K562 (cell line): ENCODE measurements around the gene RTN4. TPM values are rescaled to one million over a fixed set of nuclear protein-coding genes. Genes with fewer than 3 reads are reported as not detected.

Experiments
- ATAC-seq: fragments of 200-7000 bp; cut with Tn5 transposase; 3 replicates; pipeline ENCODE4 v1.9.1; 2020; ENCODE audit warnings: moderate library complexity
- BruUV-seq: library from RNA; stranded (reverse); fragments of 400-500 nt; replicated peaks from 2 replicates; lab custom pipeline; 2021; lab: Mats Ljungman, UMichigan
- CTCF ChIA-PET: fragments of 300-600 bp; formaldehyde crosslinking; extraction: SDS; loops from one replicate; lab custom pipeline; 2021; ENCODE audit warnings: low intra/inter-chr PET ratio; lab: Yijun Ruan, JAX
- POLR2A ChIA-PET: fragments of 300-600, 350-650 bp; sonication (Branson Sonifier 250); formaldehyde crosslinking; extraction: SDS; loops from one replicate; lab custom pipeline; 2021; ENCODE audit warnings: antibody characterized with exemption, inconsistent platforms; lab: Yijun Ruan, JAX
- DNase-seq, 4 experiments: peaks; one replicate each; pipeline versions ENCODE4 v3.0.0 to v3.0.0-alpha.2; 2011 to 2018; ENCODE audit warnings: low spot score in 3 of 4, mixed read lengths in 3 of 4; ENCODE audit errors: extremely low read depth in 1 of 4
- FAIRE-seq: peaks from 2 replicates; lab custom pipeline; 2011; peaks lifted over from hg19 to GRCh38; lab: Jason Lieb, UNC
- H2AFZ ChIP-seq: 2 replicates; pipeline ENCODE4 v1.6.0; 2011; ENCODE audit warnings: low read depth, low read length, control low read depth, inconsistent platforms
- H3K27ac ChIP-seq: fragments of 200-600 bp; 3 replicates; pipeline ENCODE4 v1.8.0; 2011; ENCODE audit warnings: low read depth, mild to moderate bottlenecking, control low read depth, inconsistent platforms, low read length, moderate library complexity, mixed read lengths; ENCODE audit errors: extremely low read depth
- H3K27me3 ChIP-seq, 2 experiments: fragments of 300-600 bp in 1 of 2; 2 replicates in 1 of 2; 3 replicates in 1 of 2; pipeline versions ENCODE4 v1.6.0 to v1.8.0; 2011; ENCODE audit warnings: inconsistent platforms in 2 of 2, low read length in 2 of 2, mild to moderate bottlenecking in 1 of 2, mixed read lengths in 1 of 2, moderate library complexity in 1 of 2; ENCODE audit not compliant: control insufficient read depth in 2 of 2, insufficient read depth in 2 of 2
- H3K36me3 ChIP-seq: fragments of 300-600 bp; 3 replicates; pipeline ENCODE4 v1.8.0; 2011; ENCODE audit warnings: mild to moderate bottlenecking, low read length, inconsistent platforms; ENCODE audit not compliant: control insufficient read depth, insufficient read depth
- H3K4me1 ChIP-seq, 2 experiments: fragments of 200-600 bp in 1 of 2; replicated peaks in 1 of 2; 2 replicates in 1 of 2; 3 replicates in 1 of 2; pipeline versions ENCODE4 v1.5.1 to v1.8.0; 2011; ENCODE audit warnings: inconsistent platforms in 2 of 2, low read length in 2 of 2, mild to moderate bottlenecking in 1 of 2, mixed read lengths in 1 of 2, moderate library complexity in 1 of 2; ENCODE audit not compliant: control insufficient read depth in 2 of 2, insufficient read depth in 2 of 2
- H3K4me2 ChIP-seq: 2 replicates; pipeline ENCODE4 v1.6.1; 2011; ENCODE audit warnings: low read length, control low read depth, inconsistent platforms, mixed read lengths; ENCODE audit not compliant: insufficient read depth
- H3K4me3 ChIP-seq: fragments of 200-600 bp; sonication (generic), shearing (Covaris generic); 2 replicates; pipeline ENCODE4 v1.5.1; 2016; ENCODE audit warnings: control low read depth, inconsistent platforms
- H3K79me2 ChIP-seq: fragments of 200-600 bp; 3 replicates; pipeline ENCODE4 v1.8.0; 2011; ENCODE audit warnings: low read length, inconsistent platforms; ENCODE audit not compliant: control insufficient read depth, insufficient read depth
- H3K9ac ChIP-seq, 2 experiments: 2 replicates each; pipeline versions ENCODE4 v1.6.0 to v1.6.1; 2011; ENCODE audit warnings: low read depth in 2 of 2, low read length in 2 of 2, control low read depth in 1 of 2, inconsistent platforms in 1 of 2, mild to moderate bottlenecking in 1 of 2, mixed read lengths in 1 of 2; ENCODE audit not compliant: insufficient read depth in 1 of 2
- H3K9me1 ChIP-seq: one replicate; pipeline ENCODE4 v1.6.0; 2011; ENCODE audit warnings: inconsistent platforms, mild to moderate bottlenecking, low read length, moderate library complexity; ENCODE audit not compliant: control insufficient read depth, insufficient read depth
- H3K9me3 ChIP-seq: replicated peaks from 2 replicates; pipeline ENCODE4 v1.5.1; 2011; ENCODE audit warnings: low read depth, low read length, inconsistent platforms; ENCODE audit not compliant: control insufficient read depth, insufficient read depth
- H4K20me1 ChIP-seq: replicated peaks from 2 replicates; pipeline ENCODE4 v1.6.1; 2011; ENCODE audit warnings: low read length, inconsistent platforms, mixed read lengths; ENCODE audit not compliant: control insufficient read depth, insufficient read depth
- TOE1 ChIP-seq, 2 experiments: fragments of 450-650 bp in 1 of 2; sonication (generic) in 1 of 2; formaldehyde crosslinking in 1 of 2; IDR thresholded peaks; 2 replicates each; pipeline versions ENCODE4 v1.7.1 to v1.8.0; 2016 to 2022; ENCODE audit warnings: borderline replicate concordance in 2 of 2, mild to moderate bottlenecking in 2 of 2, antibody characterized with exemption in 1 of 2, inconsistent platforms in 1 of 2, low read depth in 1 of 2, missing genetic modification reagents in 1 of 2, moderate library complexity in 1 of 2
- ZNF644 ChIP-seq: fragments of 200-800 bp; sonication (Bioruptor generic); IDR thresholded peaks from 2 replicates; pipeline ENCODE4 v1.6.1; 2016; ENCODE audit warnings: low read depth, missing genetic modification characterization, missing compliant biosample characterization
- WGBS: fragments of 100-300 bp; shearing (Covaris generic); methylation state at CpG from one replicate; pipeline ENCODE4 v1.1.6; 2016; ENCODE audit warnings: low coverage, mixed read lengths; ENCODE audit not compliant: insufficient coverage; ENCODE audit errors: missing lambda C conversion rate; 5-methylcytosine and 5-hydroxymethylcytosine counted together
- in situ Hi-C: fragments of 300-500 bp; cut with MboI; formaldehyde crosslinking; loops from 4 replicates; pipeline ENCODE4 v1.15.0; 2018; ENCODE audit warnings: inconsistent platforms, mixed read lengths
- intact Hi-C: fragments of 100-400 bp; cut with micrococcal nuclease; formaldehyde crosslinking; loops from 2 replicates; pipeline ENCODE4 v1.14.2; 2022
- polyA plus RNA-seq, 8 experiments: library from polyadenylated mRNA; depleted of rRNA in 4 of 8; stranded (reverse) in 5 of 8; unstranded in 3 of 8; fragments of >200 nt; fragmentation: Nextera tagmentation in 2 of 8; fragmentation: Illumina TruSeq in 1 of 8; extraction: Ambion mirVana in 2 of 8; extraction: Trizol in 1 of 8; gene quantifications; 2 replicates each; pipeline versions ENCODE4 v1.2.1 to v1.2.3, GENCODE V29; 2011 to 2014; ENCODE audit warnings: inconsistent platforms in 1 of 8, missing spikeins in 1 of 8
- total RNA-seq, 7 experiments: library from RNA; depleted of rRNA in 6 of 7; stranded (reverse); fragments of >200 nt in 6 of 7; fragmentation: Illumina TruSeq in 2 of 7; extraction: Trizol in 2 of 7; gene quantifications; 2 replicates each; pipeline versions ENCODE4 v1.2.1 to v1.2.3, GENCODE V29; 2011 to 2021; ENCODE audit warnings: low replicate concordance in 1 of 7
- TF ChIP-seq, protein P1 (sequence below), 2 experiments: fragments of 450-650 bp in 1 of 2; sonication (generic) in 1 of 2; formaldehyde crosslinking in 1 of 2; IDR thresholded peaks in 1 of 2; conservative IDR thresholded peaks in 1 of 2; 2 replicates each; pipeline versions ENCODE4 v1.6.1 to v1.8.1; 2016 to 2023; ENCODE audit warnings: mild to moderate bottlenecking in 2 of 2, moderate library complexity in 2 of 2, inconsistent platforms in 1 of 2, missing genetic modification reagents in 1 of 2

Gene RTN4
- total and polyA plus RNA-seq, 9 of the 15 experiments (the other 6 are each of a cell fraction or from before 2014, with no cell fraction given), result 73.0 to 248 (median 116) TPM

DNA sequence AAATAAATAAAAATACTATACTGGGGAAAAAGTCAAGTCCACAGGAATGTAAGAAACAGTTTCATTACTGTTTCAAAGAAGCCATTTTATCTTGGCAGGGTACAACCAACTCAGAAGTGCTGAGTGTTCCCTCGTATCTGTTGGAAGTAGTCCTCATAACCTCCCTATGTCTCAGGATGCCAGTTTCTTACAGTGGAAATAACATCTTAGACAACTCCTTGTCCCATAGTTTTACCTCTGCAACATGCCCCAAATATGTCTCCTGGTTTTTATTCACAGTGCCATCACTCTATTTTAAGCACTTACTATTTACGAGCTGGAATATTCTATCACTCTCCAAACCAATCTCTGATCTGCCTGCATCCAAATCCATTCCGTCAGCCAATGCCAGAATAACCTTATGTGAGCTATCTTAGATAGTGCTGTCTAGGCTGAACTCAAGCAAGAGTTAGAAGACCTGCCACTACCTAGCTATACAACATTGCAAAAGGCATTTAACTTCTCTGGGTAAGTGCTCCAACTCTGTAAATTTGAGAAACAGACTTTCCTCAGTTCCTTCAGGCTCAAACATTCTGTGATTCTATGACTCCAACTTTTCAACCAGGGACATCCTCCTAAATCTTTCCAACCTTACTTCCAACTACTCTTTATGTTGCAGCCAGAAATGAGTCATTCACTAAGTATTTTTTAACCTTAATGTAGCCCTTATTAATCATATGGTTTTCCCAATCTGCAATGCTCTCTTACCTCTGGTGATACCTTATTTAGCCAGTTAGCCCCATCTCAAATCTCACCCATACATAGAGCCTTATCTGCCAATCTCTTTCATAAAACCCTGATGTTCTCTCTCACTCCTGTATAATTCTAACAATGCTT, 66.7 kb downstream of the RTN4 start:
- in situ Hi-C loops, result no loop called here
- no peaks in the 10 kb centered on the region for H3K4me1 ChIP-seq
- POLR2A ChIA-PET, result interaction anchor here (0.7 to 1.1 kb wide), 2 partner anchors 11 to 187 kb away, joined by 3 to 4 read pairs; no protein-coding TSS in a partner anchor
- no peak overlapping the region for H3K9ac ChIP-seq
- H3K79me2 ChIP-seq, result peaks cover 93% of the 10 kb centered on the region
- no peak overlapping the region for H3K27ac ChIP-seq
- TF ChIP-seq TOE1 (IDR thresholded peaks at IDR 0.05; ENCODE audit: borderline replicate concordance) (no peak), TOE1 (CRISPR knock-in tag; IDR thresholded peaks at IDR 0.05; ENCODE audit: borderline replicate concordance, low read depth) (no peak), ZNF644 (tag) (no peak)
- TF ChIP-seq, protein P1, sequence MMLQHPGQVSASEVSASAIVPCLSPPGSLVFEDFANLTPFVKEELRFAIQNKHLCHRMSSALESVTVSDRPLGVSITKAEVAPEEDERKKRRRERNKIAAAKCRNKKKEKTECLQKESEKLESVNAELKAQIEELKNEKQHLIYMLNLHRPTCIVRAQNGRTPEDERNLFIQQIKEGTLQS (IDR thresholded peaks at IDR 0.05), result 0 out of 2 replicates have a peak, but pooled peaks have one; percentile 23
- TF ChIP-seq, protein P1 (CRISPR knock-in tag; conservative IDR thresholded peaks at IDR 0.05), result no peak
- TF ChIP-seq, all 486 proteins: peak for 1
- no peak overlapping the region for H3K4me3 ChIP-seq
- intact Hi-C loops, result no loop called here
- peaks cover 17% of the 10 kb centered on the region; the same call in 1 of the 2 replicates for H4K20me1 ChIP-seq
- no peak for DNase-seq
- H2AFZ ChIP-seq, result no peak overlapping the region
- no peak overlapping the region for H3K4me2 ChIP-seq
- WGBS, result 63% methylated on average over 3 of the region's 3 CpGs
- FAIRE-seq, result no peak
- CTCF ChIA-PET, result interaction anchor here (0.5 kb wide), 1 partner anchor 145 kb away, joined by 3 read pairs; no protein-coding TSS in a partner anchor
- BruUV-seq, result no TSS peak
- peak; percentile 8; the same call in 2 of the 3 replicates for ATAC-seq
- no peaks in the 10 kb centered on the region for H3K9me1 ChIP-seq
- H3K36me3 ChIP-seq, result peaks cover 82% of the 10 kb centered on the region
- no peaks in the 10 kb centered on the region for H3K9me3 ChIP-seq
- H3K27me3 ChIP-seq, result no peaks in the 10 kb centered on the region
